GM19463 (cell line): Measurements from ENCODE around the gene LRMDA.

Source experiments
- ATAC-seq: cut with Tn5 transposase; IDR thresholded peaks from one replicate; pipeline ENCODE4 v1.9.1; 2021; ENCODE audit warnings: mild to moderate bottlenecking, moderate library complexity; ENCODE audit not compliant: unreplicated experiment

Gene LRMDA

DNA sequence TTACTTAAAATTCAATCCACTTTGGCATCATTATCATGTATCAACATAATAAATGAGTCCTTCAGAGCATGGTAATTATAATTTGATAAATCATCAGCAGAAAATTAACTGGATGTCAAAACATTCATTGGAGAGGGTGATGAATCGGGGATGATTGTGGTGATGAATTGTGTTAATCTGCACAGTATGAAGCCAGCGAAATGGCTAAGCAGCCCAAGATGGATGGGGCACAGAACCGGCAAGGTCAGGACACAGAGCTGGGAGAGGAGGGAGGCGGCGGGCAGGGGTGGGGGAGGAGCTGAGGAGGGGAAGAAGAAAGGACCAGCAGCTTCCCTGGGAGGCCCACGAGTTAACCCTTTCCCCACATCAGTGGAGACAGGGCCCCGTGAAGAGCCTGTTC lies 536.1 kb downstream of the LRMDA start:
- ATAC-seq: no peak

DNA sequence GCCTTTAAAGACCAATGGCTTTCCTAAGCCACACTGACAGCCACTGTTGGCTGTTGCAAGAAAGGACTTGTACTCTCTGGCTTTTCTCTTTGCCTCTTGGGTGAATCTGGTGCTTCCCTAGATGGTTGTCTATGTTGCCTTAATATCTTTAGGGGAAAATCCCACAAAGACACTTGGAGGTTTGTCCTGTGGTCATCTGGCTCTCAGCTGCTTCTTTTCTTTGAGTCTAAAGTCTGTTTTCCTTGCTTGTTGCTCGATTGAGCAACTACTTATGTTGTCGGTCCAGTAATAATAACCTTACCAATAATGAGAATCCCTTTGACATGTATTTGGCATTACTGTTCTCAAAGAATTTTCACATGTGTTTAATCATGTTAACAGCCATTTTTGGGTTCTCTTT lies 537.6 kb downstream of the LRMDA start:
- ATAC-seq: no peak

DNA sequence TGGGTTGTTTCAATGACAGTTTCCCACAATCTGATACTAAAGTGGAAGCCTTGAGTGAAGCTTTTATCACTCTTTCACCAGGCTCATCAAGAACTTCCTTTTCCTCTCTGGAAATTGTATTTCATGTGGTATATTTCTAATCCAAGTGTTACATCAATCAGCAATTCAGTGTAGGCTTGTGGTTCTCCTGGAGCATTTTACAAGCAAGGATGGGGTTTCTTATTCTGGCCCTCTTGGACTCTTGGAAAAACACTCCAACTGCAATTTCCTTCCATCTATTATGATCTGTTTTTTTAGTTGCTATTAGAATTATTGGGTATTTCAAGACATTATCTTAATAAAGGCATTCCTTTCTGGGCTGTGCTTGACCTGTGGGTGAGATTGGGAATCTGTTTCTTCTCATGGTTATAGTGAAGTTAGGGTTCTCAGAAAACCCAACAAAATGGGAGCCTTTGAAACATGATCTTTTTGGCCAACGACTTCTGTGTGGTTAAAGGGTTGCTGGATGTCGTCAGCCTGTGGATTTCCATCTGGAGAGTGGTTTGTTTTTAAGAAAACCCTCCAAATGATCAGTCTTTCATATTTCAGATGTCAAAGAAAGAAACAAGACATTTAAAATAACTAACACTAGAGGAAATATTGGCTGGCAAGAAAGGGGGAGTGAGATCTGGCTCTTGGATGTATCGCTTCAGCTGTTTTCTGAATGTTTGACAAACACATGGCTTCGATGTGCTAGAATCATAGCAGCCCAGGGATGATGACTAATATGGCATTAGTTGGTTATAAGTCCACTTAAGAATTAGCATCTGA lies 540.2 kb downstream of the LRMDA start:
- ATAC-seq: no peak

DNA sequence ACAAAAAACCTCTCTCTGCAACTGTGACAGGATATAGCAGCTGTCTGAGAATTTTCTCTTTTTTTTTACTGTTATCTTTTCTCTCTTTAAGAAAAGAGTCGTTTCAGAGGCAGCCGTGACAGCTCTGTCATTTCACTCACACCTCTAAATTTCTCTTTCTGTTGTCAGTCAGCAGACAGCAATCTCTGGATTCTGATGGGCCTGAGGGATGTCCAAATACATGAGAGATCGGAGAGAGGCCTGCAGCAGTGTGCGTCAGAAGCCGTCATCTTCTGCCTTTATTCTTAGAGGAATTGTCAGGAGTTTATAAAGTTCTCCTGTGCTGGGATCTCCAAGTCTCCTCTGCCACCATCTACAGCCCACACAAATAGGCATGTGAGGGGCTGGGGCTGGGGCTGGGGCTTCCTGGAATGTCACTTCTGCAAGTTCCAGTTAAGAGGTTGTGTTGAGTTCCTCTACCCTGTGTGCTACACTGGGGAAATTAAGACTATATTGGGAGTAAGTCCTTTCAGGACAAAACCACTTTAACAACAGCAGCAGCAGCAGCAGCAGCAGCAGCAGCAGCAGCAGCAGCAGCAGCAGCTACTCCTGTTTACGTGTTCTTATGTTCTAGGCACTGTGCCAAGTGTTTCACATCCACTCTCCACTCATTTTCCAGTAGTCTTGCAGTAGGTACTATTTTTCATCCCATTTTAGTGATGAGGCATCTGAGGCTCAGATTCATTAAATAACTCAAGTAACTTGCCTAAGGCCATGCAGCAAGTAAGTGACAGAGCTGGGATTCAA lies 541.3 kb downstream of the LRMDA start:
- no peak for ATAC-seq

DNA sequence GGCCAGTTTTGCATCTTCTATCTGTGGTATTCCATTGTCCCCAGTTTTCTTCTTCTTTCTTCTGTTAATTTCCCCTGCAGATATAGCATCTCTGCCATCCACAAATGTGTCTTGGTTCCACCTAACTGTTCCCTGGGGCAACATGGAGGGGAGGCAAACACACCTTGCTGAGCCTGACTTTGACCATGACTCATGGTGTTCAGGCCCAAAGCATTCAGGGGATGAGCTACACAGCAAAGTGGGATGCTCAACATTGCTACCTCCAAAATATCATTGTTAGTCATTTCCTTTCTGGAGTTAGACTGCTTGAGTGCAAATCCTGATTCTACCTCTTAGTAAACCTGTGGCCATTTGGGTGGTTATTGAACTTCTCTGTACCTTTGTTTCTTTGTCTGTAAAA lies 542.7 kb downstream of the LRMDA start:
- ATAC-seq: no peak

DNA sequence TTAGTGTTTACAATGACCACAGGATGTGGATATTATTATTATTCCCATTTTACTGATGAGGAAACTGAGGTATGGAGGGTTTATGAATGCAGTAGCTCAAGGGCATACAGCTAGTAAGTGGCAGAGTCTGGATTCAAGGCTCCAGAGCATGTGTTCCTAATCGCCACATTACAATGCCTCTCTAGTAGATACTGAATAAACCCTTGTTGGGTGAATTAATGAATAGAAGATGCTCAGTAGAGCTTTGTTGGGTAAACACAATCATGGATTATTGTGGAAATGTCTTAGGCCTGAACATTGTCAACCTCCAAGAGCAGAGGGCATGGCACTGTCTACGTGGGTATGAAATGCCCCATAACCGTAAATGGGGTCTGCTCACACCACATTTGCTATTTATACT lies 545.3 kb downstream of the LRMDA start:
- no peak for ATAC-seq

DNA sequence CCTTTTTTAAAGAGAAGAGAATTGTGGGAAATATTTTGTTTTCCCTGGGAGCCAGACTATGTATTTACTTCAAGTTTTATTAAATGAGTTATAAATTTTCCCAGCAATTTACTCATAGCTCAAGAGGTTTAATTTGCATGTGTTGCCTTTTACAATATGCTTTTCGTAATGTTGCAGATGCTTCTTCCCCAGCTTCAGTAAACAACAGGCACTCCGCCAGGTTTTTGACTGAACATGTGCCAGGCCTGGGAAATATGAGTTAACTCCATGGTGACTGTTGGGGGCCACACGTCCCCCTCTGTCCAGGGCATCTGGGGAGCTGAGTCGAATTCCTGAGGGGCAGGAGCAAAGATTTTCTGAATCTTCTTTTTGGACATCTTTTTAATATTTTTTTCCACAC lies 545.7 kb downstream of the LRMDA start:
- ATAC-seq: no peak

DNA sequence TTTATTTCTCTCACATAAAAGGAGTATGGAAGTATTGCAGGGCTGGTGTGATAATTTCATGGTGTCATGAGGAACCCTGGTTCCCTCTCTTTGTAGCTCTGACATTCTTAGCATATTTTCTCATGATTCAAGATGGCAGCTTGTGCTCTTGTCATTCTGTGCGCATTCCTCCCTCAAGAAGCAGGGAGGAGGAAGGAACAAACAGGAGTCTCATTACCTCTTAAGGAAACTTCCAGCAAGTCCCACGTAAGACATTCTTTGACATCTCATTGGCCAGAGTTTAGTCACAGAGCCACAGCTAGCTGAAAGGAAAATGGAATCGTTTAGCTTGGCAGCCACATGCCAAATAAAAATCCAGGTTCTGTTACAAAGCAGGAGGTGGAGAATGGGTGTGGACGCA lies 546.8 kb downstream of the LRMDA start:
- no peak for ATAC-seq

DNA sequence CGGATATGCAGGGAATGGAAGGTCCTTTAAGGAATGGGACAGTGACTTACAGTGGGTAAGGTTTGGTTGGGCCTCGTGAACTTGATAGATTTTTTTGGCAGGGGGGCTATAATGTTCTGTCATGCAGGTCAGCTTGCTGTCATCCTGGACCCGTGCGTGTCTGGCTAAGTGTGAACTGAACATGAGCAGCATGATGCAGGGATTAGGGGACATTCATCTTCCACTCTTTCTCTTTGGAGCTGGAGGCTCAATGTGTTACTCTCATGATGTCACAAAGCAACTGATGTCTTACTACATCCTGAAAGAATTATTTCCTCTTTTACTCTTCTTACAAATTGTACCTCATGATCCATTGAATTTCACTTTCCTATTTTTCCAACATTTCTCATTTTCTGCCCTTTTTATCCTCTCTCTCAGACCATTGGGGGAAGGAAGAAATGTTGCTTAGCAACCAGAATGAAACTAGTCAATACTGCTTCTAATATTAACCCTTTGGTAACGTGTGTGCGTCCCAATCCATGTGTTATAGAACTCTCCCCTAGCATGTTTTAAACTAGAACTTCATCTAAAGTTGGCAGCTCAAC lies 549.1 kb downstream of the LRMDA start:
- ATAC-seq: no peak

DNA sequence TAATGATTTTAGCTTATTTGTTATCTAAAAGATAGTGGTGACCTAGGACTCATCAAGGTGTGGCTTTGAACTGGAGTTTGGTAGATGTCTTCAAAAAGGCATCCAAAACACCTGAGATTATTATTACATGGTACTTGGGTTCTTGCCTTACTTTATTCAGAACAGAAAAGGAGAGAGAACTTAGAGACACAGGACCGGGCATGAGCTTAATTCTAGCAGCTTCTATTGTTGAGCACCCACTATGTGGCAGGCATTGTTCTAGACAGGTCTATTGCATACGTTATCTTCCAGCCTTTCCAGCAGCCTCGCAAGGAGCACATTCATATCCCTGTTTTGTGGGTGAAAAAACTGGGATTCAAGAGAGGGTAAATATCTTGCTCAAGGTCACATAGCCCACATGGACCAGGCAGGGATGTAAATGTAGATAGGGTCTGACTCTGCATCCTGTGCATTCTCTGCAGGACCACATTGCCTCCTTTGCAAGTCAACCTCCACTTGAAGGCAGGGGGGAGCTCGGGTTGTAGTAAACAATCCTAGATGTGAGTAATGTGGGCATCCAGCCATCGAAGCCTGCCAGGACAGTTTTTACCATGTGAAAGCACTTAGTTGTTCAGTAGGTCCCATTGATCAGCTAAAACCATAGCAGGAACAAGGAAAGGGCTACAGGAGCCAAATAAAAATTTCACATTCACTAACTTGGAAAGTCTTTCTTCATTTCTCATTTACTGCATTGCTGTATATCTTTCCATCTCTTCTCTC lies 551.4 kb downstream of the LRMDA start:
- ATAC-seq: no peak

DNA sequence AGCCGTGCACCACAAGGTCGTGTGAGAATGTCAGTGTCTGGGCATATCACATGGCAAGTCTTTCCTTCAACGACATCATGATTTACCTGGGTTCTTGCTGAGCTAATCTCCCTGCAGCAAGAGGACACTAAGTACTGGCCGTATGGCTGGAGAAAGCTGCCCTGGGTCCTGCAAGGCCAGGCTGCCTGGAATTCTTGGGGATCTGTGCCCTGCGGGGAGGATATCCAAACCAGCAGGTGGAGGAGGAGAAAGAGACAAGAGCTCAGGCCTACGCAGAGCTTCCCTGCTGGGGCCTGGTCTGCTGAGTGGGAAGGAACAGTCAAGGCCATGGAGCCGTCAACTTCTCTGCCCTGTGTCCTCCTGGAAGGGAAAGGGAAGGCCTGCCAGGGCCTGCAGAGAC lies 552.6 kb downstream of the LRMDA start:
- no peak for ATAC-seq

DNA sequence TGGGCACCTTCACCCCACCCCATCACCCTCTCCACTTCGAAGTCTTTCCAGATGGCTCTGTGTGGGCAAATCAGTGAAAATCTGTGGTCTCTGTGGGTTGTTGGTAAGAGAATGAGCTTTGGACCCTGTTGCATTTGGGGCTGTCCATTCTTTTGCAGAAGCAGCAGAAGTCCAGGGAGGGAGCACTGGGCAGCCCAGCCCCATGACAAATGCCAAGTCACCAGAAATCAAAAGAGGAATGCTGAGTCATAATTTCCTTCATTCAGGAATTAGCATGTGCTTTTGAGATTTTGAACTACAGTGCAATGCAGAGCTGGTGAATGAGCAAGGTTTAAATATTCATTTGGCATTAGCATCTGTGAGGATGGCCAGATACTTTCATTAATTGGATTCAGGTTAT lies 556.2 kb downstream of the LRMDA start:
- no peak for ATAC-seq

DNA sequence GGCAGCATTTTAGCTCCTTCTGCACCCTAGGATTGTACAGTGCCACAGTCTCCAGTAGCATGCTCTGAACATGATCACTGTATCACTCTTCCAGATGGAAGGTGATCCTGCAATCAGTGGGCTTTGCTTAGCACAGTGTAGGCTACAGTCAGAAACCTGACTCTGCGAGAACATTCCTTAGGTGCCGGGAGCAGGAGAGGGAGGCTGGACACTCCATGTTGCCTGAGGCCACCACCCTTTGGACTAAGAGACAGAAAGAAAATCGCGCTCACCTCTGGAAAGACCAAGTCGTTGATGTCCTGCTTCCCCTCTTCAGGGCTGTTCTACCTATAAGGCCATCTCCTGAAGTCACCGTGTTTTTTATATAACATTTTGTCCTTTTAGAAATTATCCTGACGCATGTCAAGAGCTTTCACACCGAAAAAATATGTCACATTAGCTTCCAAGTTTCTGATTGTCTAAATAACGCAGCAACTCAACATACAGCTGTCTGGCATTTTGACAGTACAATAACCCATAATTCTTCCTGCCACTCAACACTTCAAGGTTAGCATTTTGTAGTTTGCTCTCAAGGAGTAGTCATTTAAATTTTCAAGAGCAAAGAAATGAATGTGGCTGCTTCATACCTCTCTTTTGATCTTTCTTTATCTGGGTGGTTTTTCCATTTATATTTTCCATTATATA lies 563.1 kb downstream of the LRMDA start:
- no peak for ATAC-seq

DNA sequence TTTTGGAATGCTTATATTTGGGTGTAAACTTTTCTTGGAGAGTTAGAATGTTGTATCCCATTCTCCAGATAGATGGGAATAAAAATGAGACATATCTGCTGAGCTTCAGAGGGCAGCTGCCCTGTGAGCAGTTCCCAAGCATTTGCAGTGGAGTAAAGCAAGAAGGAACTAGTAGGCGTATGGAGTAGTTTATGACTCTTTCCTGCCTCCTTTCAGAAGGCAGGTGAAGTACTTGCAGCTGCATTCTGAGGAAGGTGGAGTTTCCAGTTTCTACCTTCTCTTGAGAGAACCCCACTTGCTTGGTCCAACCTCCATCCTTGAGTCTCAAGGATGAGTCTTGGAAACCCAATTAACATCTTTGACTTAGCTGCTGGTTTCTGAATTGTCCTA lies 563.6 kb downstream of the LRMDA start:
- no peak for ATAC-seq

DNA sequence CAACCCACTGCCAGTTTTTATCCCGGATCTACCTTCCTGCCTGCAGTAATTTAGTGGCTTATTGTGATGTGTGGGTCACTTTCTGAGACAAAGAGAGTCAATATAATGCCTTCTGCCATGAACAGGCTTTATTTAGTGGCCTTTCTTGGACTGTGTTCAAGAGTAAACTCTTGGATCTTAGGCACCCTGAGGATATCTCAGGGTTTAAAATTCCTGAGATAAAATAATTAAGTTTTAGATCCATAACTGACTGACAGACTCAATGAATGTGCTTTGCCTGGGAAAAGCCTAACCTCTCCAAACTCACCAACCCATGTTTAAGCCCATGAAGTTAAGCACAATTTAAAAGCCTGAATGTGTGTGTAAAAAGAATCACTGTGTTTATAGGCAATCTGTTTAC lies 564.3 kb downstream of the LRMDA start:
- ATAC-seq: no peak

DNA sequence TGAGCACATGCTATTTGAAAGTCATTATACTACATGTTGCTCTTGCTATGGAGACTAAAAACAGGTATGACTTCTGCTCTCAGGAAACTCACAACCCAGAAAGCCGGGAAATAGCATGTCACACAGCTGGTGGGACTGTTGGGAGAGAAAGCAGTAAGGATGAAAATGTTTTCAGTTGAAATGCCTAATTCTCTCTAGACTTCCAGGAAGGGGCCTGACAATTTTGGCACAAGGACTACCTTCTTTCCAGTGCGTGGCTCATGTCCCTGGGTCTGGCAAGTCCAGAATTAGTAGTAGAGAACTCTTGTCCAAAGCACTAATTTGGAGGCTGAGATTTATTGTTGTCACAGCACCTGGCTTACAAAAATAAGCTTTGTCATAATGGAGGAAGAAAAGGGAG lies 567.6 kb downstream of the LRMDA start:
- no peak for ATAC-seq

DNA sequence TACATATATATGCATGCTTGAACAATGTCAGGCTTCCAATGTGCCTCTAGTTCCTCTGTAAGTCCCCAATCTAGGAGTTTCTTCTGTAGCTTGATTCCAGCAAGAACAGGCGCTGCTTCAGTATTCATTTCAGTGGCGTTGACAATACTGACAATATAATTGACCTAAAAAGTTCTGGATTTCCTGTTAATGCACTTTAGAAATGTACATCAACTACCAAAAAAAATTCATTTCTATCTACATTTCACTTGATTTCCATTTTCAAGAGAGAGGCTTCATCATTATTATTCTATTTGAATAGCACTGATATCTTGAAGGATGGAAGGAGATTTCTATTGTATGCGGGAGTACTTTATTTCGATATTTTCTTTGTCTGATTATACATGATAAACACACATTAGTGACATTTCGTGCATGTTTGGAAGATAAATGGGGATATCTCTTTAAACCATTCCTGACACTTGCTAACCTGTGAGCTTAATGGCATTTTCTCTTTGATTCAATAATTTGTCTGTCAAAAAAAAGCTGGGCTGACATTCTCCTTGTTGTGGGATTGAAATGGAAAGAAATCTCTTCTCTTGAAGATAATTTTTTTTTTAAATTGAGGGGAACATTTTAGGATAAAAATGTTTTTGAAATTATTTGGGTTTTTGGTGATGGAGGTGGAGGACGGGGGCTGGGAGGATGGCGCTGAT lies 568.2 kb downstream of the LRMDA start:
- no peak for ATAC-seq

DNA sequence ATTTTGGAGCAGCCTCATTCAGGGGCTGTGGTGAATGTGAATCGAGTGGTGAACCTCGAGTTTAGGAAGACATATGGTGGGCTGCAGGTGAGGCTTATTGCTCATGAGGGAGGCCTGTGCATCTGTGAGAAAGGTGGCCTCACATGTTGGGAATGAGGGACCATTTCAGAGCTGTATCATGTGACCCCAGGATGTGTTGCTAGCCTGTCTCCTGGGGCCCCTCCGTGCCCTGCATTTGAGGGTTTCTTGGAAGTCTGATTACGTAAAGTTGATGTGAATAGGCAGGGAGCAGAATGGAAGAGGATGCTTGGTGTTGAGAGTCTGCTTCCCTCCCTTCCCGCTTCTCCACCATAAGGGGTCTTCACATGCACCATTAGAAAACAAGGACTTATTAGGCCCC lies 569.1 kb downstream of the LRMDA start:
- no peak for ATAC-seq

DNA sequence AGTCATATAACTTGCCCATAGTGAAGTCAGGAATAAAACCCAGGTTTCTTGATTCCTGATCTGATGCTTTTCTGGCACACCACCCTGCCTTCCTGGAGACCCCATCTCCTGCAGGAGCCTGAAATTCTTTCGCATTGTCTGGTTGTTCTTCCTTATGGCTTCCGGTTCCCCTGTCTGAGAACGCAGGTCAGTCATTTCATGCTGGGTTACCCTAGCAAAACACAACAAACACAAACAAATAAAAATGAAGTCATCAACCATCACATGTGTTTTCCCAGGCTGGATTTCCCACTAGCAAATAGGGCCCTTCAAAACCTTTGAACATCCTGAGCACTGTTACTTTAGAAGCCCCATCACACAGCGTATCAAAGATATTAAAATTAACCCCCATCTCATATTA lies 569.6 kb downstream of the LRMDA start:
- ATAC-seq: no peak

DNA sequence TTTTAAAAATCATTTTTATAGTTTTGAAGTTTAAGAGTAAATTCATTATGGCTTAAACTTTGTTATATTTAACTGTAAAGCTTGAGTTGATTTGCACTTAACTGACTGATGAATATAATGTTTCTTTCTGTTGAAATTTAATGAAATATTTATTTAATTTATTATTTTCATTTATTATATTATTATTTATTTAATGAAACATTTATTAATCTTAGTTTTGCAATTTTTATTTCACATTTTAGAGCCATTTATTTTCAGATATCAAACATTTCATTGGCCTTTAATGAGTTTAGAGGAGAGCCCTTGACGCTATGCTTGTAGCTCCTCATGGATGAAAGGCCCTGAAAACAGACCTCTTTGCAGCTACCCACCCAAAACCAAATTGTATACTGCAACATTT lies 570.0 kb downstream of the LRMDA start:
- no peak for ATAC-seq
